Ectodermal cell (in vitro differentiated cells): ENCODE data around the gene NUP188.
"Not testable (repeated sequence)": the region's sequence is repeated elsewhere in the genome, so short reads cannot be mapped to it uniquely, and the experiment has no call there.

Experiments used
- H3K27ac ChIP-seq: 2 replicates; pipeline ENCODE4 v1.7.0; 2013; ENCODE audit warnings: mild to moderate bottlenecking, low read depth, low read length; ENCODE audit not compliant: insufficient read depth, poor library complexity, severe bottlenecking
- H3K27me3 ChIP-seq: 2 replicates; pipeline ENCODE4 v1.7.0; 2013; ENCODE audit warnings: mild to moderate bottlenecking, low read length; ENCODE audit not compliant: insufficient read depth, control insufficient read depth, poor library complexity, severe bottlenecking
- H3K36me3 ChIP-seq: one replicate; pipeline ENCODE4 v1.7.0; 2013; ENCODE audit warnings: low read length; ENCODE audit not compliant: control insufficient read depth, insufficient read depth
- H3K4me1 ChIP-seq: one replicate; pipeline ENCODE4 v1.7.0; 2013; ENCODE audit warnings: low read length; ENCODE audit not compliant: control insufficient read depth, insufficient read depth
- H3K4me3 ChIP-seq: 2 replicates; pipeline ENCODE4 v1.7.0; 2013; ENCODE audit warnings: low read depth, low read length, control low read depth; ENCODE audit not compliant: insufficient read depth
- H3K9me3 ChIP-seq: 2 replicates; pipeline ENCODE4 v1.7.0; 2013; ENCODE audit warnings: mild to moderate bottlenecking, low read length, moderate library complexity; ENCODE audit not compliant: control insufficient read depth
- WGBS, 2 experiments: methylation state at CpG; one replicate each; pipeline ENCODE4 v1.1.7; 2013; ENCODE audit warnings: missing lambda C conversion rate in 2 of 2; 5-methylcytosine and 5-hydroxymethylcytosine counted together

The NUP188 gene

DNA sequence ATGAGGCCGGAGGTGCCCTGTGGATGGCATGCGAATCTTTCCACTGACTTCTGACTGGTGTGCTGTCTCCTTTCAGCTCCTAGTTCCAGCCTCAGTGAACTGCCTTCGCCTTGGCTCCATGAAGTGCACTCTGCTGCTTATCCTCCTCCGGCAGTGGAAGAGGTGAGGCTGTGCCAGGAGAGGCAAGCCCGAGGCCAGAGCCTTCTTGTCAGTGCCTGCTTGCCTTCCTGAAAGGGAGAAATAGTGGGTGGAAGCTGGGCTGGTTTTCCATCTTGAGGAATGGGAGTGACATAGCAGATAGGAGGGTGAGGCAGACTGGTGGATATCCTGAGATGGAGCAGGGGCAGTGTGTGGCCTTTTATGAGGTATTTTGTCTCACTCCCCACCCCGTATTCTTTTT is 51.0 kb downstream of the NUP188 start:
- Histone ChIP-seq H3K27ac (no peak overlapping the region), H3K36me3 (peaks cover 77% of the 10 kb centered on the region)
- 96 to 97% methylated on average over 6 of the region's 6 CpGs for WGBS, 2 experiments

GRCh38 chr9:128999581-129000206 is 52.2 kb downstream of the NUP188 start:
- Histone ChIP-seq H3K4me3 (no peak overlapping the region), H3K27ac (no peak overlapping the region), H3K27me3 (no peaks in the 10 kb centered on the region), H3K36me3 (peaks cover 66% of the 10 kb centered on the region), H3K4me1 (no peaks in the 10 kb centered on the region), H3K9me3 (no peaks in the 10 kb centered on the region)
- WGBS, 2 experiments, result 97 to 98% methylated on average over 13 of the region's 13 CpGs

More for the DNA sequence above, 51.0 kb downstream of the NUP188 start:
- Histone ChIP-seq H3K4me3 (no peak overlapping the region), H3K27me3 (no peaks in the 10 kb centered on the region), H3K4me1 (no peaks in the 10 kb centered on the region), H3K9me3 (no peaks in the 10 kb centered on the region)

DNA sequence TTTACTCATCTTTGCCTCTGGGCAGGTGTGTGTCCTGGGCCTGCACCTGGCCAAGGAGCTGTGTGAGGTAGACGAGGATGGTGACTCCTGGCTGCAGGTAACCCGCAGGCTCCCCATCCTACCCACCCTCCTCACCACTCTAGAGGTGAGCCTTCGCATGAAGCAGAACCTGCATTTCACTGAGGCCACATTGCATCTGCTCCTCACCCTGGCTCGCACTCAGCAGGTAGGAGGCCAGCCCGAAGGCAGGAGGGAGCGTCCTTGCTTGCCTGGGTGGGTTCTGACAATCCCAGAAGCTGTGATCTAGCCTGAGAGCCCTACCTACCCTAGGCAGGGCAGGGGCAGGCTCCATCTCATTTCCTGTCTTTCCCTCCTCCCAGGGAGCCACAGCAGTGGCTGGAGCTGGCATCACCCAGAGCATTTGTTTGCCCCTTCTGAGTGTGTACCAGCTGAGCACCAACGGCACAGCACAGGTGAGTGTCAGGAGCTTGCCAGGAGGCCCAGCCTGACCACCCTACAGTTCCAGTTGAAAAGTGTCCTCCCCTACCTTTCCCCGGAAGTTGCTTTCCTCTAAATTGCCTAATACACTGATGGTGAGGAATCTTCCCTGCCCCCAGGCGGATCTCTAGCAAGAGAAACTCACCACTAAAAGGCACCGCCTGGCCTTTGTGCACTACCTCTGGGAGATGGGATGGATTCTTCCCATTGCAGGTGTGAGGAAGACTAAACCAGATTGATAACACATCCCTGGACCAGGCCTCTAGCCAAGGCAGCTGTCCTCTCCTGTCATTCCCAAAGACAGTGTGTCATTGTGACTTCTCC is 54.2 kb downstream of the NUP188 start:
- H3K4me1 ChIP-seq, result no peaks in the 10 kb centered on the region
- no peak overlapping the region for H3K4me3 ChIP-seq
- no peaks in the 10 kb centered on the region for H3K27me3 ChIP-seq
- peaks cover 60% of the 10 kb centered on the region for H3K36me3 ChIP-seq
- H3K9me3 ChIP-seq, result no peaks in the 10 kb centered on the region
- no peak overlapping the region for H3K27ac ChIP-seq
- 94 to 98% methylated on average over 10 of the region's 10 CpGs for whole genome bisulfite sequencing, 2 experiments

- Histone ChIP-seq H3K27me3 (no peaks in the 10 kb centered on the region), H3K4me3 (no peak overlapping the region), H3K4me1 (no peaks in the 10 kb centered on the region), H3K27ac (no peak overlapping the region), H3K9me3 (no peaks in the 10 kb centered on the region), H3K36me3 (peaks cover 50% of the 10 kb centered on the region)
- WGBS, 2 experiments, result 96% methylated on average over 9 of the region's 9 CpGs
Measured at GRCh38 chr9:129002992-129003391, 55.5 kb downstream of the NUP188 start.

DNA sequence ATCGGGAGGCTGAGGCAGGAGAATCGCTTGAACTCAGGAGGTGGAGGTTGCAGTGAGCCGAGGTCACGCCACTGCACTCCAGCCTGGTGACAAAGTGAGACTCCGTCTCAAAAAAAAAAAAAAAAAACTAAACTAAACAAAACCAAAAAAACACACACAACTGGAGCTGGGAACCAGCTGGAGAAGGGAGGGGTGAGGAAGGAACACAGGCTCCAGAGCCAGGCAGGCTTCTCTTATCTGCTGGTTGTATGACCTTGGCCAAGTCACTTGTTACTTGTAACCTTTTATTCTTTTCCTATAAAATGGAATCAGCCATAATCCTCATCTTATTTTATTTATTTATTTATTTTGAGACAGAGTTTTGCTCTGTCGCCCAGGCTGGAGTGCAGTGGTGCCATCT is 56.7 kb downstream of the NUP188 start:
- H3K9me3 ChIP-seq, H3K4me3 ChIP-seq, H3K27me3 ChIP-seq, H3K27ac ChIP-seq, H3K4me1 ChIP-seq: not testable (repeated sequence)
- peaks cover 43% of the 10 kb centered on the region for H3K36me3 ChIP-seq
- WGBS, 2 experiments, result 99% methylated on average over 4 to 5 of the region's 6 CpGs

DNA sequence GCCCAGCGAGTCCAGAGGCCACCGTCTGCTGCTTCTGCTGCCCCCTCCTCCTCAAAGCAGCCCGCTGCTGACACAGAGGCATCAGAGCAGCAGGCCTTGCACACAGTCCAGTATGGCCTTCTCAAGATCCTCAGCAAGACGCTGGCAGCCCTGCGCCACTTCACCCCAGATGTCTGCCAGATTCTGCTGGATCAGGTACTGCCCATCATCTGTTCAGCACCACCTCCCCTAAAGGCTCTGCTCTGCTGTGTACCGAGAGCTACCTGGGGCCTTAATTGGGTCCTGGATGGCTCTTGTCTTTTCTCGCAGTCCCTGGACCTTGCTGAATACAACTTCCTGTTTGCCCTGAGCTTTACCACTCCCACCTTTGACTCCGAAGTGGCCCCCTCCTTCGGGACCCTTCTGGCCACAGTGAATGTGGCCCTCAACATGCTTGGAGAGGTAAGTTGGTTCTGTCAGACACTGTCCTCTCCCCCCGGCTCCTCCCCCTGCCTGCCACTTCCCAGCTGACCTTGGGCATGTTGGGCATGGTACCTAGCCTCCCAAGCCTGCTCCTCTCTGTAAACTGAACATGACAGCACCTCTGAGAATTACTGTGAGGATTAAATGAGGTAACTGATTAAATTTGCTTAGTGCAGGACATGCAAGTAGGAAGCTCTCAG is 58.0 kb downstream of the NUP188 start:
- Histone ChIP-seq H3K9me3 (no peaks in the 10 kb centered on the region), H3K4me1 (no peaks in the 10 kb centered on the region), H3K27ac (no peak overlapping the region), H3K27me3 (no peaks in the 10 kb centered on the region), H3K4me3 (no peak overlapping the region), H3K36me3 (peaks cover 32% of the 10 kb centered on the region)
- 95 to 96% methylated on average over 10 of the region's 10 CpGs for WGBS, 2 experiments

DNA sequence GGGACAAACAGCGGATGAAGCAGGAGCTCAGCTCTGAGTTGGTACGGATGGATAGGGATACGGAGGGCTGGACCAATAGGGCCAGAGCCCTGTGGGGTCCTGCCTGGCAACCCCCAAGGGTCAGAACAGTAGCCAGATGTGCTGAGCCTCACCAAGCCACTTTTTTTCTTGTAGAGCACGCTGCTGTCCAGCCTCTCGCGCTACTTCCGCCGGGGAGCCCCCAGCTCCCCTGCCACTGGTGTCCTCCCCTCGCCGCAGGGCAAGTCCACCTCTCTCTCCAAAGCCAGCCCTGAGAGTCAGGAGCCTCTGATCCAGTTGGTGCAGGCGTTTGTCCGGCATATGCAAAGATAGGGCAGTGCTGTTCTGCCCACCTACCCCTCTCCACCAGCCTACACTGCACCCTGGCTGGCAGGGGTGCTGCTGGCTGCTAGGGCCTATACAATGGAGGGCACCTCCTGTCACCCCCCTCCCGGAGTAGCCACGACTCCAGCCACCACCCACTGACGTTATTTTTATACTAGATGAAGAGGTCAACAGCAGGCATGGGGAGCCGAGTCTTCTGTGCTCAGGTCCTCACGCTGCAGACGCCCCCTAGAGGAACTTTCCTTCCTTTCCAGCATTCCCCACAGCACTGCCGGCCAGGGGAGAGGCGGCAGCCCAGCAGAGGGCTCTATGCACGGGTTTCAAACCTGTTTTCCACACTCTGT is 59.0 kb downstream of the NUP188 start:
- peaks cover 32% of the 10 kb centered on the region for H3K36me3 ChIP-seq
- no peaks in the 10 kb centered on the region for H3K4me1 ChIP-seq
- no peak overlapping the region for H3K4me3 ChIP-seq
- WGBS, 2 experiments, result 67% methylated on average over 21 of the region's 21 CpGs
- peak overlapping the region; percentile 1 for H3K27ac ChIP-seq
- H3K9me3 ChIP-seq, result no peaks in the 10 kb centered on the region
- no peaks in the 10 kb centered on the region for H3K27me3 ChIP-seq

- H3K27ac ChIP-seq, result peak overlapping the region; percentile 36
- no peaks in the 10 kb centered on the region for H3K27me3 ChIP-seq
- peaks cover 24% of the 10 kb centered on the region for H3K36me3 ChIP-seq
- peaks cover 3% of the 10 kb centered on the region for H3K4me1 ChIP-seq
- no peaks in the 10 kb centered on the region for H3K9me3 ChIP-seq
- no peak overlapping the region for H3K4me3 ChIP-seq
- WGBS, 2 experiments, result 93 to 95% methylated on average over 14 of the region's 14 CpGs
Measured at GRCh38 chr9:129007035-129007765, 59.7 kb downstream of the NUP188 start.

DNA sequence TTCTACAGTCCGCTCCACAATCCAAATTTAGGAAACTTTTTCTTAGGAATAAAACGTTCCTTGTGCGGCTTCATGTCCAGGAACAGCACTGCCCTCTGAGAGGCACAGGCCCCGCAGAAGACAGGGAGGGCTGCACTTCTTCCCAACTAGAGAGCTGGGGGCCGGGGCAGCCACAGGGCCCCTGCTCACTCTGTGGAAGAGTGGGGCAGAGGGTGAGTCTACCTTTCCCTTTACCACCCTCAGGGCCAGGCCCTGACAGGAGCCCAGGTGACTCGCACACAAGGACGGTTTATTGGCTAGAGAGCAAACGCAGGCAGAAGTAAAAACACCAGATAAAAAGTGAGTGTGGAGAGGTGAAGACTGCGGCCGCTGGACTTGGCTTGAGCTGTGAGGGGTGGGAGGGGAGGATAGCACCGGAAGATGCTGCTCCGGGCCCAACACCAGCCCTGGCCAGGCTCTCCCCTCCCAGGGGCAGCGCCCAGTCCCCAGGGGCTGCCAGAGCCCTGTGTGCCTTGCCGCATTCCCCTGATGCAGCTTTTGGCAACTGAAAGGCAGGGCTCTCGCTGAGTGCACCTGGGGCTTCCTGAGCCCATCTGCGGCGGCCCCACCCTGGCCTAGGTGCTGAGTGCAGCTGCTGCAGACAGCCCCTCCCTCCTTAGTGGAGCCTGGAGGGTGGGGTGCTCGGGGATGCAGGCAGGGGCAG is 60.4 kb downstream of the NUP188 start:
- Histone ChIP-seq H3K27ac (no peak overlapping the region), H3K9me3 (no peaks in the 10 kb centered on the region), H3K36me3 (peaks cover 17% of the 10 kb centered on the region), H3K4me1 (peaks cover 3% of the 10 kb centered on the region), H3K4me3 (no peak overlapping the region), H3K27me3 (no peaks in the 10 kb centered on the region)
- WGBS, 2 experiments, result 93 to 95% methylated on average over 18 of the region's 18 CpGs
